Testis (tissue), 2 donors: ENCODE measurements around the gene PTDSS2.
"Not testable (repeated sequence)": the region's sequence is repeated elsewhere in the genome, so short reads cannot be mapped to it uniquely, and the experiment has no call there.

Source experiments
- CTCF ChIP-seq, 3 experiments: fragments of 450-650 bp in 2 of 3; fragments of 200-600 bp in 1 of 3; sonication (generic) in 1 of 3; IDR thresholded peaks; one replicate each; pipeline ENCODE4 v1.5.1; 2016 to 2019; ENCODE audit warnings: antibody characterized with exemption in 3 of 3, mild to moderate bottlenecking in 2 of 3, moderate library complexity in 1 of 3
- POLR2A ChIP-seq: fragments of 450-650 bp; IDR thresholded peaks from one replicate; pipeline ENCODE4 v1.6.1; 2017; ENCODE audit warnings: antibody characterized with exemption, mild to moderate bottlenecking, moderate library complexity

GRCh38 chr11:410711-411110 is 39.4 kb upstream of the PTDSS2 start:
- TF ChIP-seq CTCF (IDR thresholded peaks at IDR 0.05); POLR2A: not testable (repeated sequence)
